ENCODE data around the gene GNA14. TPM values are rescaled to one million over a fixed set of nuclear protein-coding genes. Genes with fewer than 3 reads are reported as not detected.

GNA14 gene
- total RNA-seq, 4 donors from 2014 or later, result 2.8 to 7.4 (median 4.5) TPM

GRCh38 chr9:77474936-77475335 is 173.2 kb downstream of the GNA14 start:
- TF ChIP-seq CTCF (IDR thresholded peaks at IDR 0.05), result no peak
- no peak for DNase-seq (ENCODE audit: low spot score)
- no peak for ATAC-seq (ENCODE audit: low FRiP score)

- ATAC-seq (ENCODE audit: low FRiP score) (no peak), DNase-seq (ENCODE audit: low spot score) (no peak)
- TF ChIP-seq CTCF (IDR thresholded peaks at IDR 0.05), result no peak
Observed at GRCh38 chr9:77472646-77473045, 175.5 kb downstream of the GNA14 start.

GRCh38 chr9:77471572-77471971 is 176.6 kb downstream of the GNA14 start:
- TF ChIP-seq CTCF (IDR thresholded peaks at IDR 0.05), result no peak
- ATAC-seq (ENCODE audit: low FRiP score), result no peak
- DNase-seq (ENCODE audit: low spot score), result no peak

- ATAC-seq (ENCODE audit: low FRiP score), result peak; percentile 60
- no peak for TF ChIP-seq CTCF (IDR thresholded peaks at IDR 0.05)
- DNase-seq (ENCODE audit: low spot score), result no peak
Observed at GRCh38 chr9:77469515-77470231, 178.4 kb downstream of the GNA14 start.

GRCh38 chr9:77464661-77465060 is 183.5 kb downstream of the GNA14 start:
- ATAC-seq (ENCODE audit: low FRiP score), result no peak
- no peak for TF ChIP-seq CTCF (IDR thresholded peaks at IDR 0.05)

GRCh38 chr9:77463151-77463550 is 185.0 kb downstream of the GNA14 start:
- no peak for TF ChIP-seq CTCF (IDR thresholded peaks at IDR 0.05)
- ATAC-seq (ENCODE audit: low FRiP score), result no peak
- DNase-seq (ENCODE audit: low spot score), result no peak

More at GRCh38 chr9:77464661-77465060, 183.5 kb downstream of the GNA14 start:
- DNase-seq (ENCODE audit: low spot score), result no peak

GRCh38 chr9:77462066-77462465 is 186.1 kb downstream of the GNA14 start:
- no peak for TF ChIP-seq CTCF (IDR thresholded peaks at IDR 0.05)
- DNase-seq (ENCODE audit: low spot score) (no peak), ATAC-seq (ENCODE audit: low FRiP score) (no peak)
